Measurements from ENCODE around the gene ZNF512B. TPM values are rescaled to one million over a fixed set of nuclear protein-coding genes. Genes with fewer than 3 reads are reported as not detected.

Gene ZNF512B
- total RNA-seq, 1 donor from 2014 or later: 17.5 TPM

DNA sequence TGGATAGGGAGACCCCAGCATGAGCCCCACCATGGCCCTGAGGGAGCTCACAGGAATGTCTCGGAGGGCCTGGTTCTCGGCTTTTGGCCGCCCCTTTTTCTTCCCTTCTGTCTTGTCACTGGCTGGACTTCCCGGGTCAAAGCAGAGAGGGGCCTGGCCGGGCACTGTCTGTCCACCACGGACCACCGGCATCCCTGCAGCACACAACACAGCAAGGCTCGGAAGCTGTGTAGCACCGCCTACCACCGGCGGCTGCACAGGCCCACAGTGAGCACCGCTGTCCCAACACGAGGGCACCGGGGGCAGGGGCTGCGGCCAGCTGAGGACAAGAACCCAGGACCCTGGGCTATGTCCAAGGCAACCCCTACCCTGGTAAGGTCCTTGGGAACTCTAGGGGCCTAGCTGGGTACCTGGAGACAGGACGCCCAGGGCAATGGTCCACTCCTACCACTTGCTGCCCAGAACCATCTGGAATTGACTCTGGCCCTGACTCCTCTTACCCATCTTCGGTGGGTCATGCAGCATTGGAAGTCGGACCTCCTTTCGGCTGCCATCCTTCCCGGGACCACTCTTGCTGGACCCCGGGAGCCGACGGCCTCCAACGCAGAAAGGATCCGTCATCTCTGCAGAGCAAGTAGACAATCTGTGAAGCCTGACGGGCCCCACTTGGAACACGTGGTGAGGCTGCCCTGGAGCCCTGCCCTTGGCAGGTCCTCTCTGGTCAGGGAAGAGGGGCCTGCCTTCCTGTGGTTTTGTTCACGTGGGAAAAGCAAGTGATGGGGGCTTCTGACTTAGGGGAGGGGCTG, 2.2 kb downstream of the ZNF512B start:
- Histone ChIP-seq H3K9me3 (no peaks in the 10 kb centered on the region), H3K36me3 (peaks cover 16 to 26% of the 10 kb centered on the region in 2 donors), H3K4me1 (peaks cover 13 to 16% of the 10 kb centered on the region in 2 donors), H3K4me3 (no peak overlapping the region), H3K27ac (no peak overlapping the region), H3K27me3 (no peaks in the 10 kb centered on the region)
- TF ChIP-seq, protein P1, sequence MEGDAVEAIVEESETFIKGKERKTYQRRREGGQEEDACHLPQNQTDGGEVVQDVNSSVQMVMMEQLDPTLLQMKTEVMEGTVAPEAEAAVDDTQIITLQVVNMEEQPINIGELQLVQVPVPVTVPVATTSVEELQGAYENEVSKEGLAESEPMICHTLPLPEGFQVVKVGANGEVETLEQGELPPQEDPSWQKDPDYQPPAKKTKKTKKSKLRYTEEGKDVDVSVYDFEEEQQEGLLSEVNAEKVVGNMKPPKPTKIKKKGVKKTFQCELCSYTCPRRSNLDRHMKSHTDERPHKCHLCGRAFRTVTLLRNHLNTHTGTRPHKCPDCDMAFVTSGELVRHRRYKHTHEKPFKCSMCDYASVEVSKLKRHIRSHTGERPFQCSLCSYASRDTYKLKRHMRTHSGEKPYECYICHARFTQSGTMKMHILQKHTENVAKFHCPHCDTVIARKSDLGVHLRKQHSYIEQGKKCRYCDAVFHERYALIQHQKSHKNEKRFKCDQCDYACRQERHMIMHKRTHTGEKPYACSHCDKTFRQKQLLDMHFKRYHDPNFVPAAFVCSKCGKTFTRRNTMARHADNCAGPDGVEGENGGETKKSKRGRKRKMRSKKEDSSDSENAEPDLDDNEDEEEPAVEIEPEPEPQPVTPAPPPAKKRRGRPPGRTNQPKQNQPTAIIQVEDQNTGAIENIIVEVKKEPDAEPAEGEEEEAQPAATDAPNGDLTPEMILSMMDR (IDR thresholded peaks at IDR 0.05): no peak
- intact Hi-C loops (cut with DNase I): no loop called here
- DNase-seq (ENCODE audit: low spot score in 2 of 2): no peak

DNA sequence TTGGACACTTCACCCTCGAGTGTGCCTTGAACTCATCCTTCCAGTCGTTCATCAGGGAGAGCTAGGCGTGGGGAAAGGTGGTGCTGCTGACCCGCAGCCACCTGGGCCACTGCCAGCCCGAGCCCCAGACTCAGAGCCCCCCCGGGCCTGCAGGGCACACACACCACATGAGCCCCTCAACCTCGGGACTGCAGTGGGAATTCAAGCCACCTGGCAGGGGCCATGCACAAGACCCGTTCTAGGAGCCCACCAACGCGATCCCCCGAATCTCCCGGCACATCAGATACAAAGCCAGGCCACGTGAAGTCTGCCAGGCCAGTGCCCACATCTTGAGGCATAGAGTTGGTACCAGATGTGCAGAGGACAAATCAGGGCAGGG, 2.8 kb downstream of the ZNF512B start:
- Histone ChIP-seq H3K27me3 (no peaks in the 10 kb centered on the region), H3K4me1 (peaks cover 13 to 16% of the 10 kb centered on the region in 2 donors), H3K9me3 (no peaks in the 10 kb centered on the region), H3K36me3 (peaks cover 16 to 32% of the 10 kb centered on the region in 2 donors), H3K27ac (no peak overlapping the region), H3K4me3 (no peak overlapping the region)
- TF ChIP-seq, protein P1 (IDR thresholded peaks at IDR 0.05): no peak
- intact Hi-C loops (cut with DNase I): no loop called here
- DNase-seq (ENCODE audit: low spot score in 2 of 2): no peak

DNA sequence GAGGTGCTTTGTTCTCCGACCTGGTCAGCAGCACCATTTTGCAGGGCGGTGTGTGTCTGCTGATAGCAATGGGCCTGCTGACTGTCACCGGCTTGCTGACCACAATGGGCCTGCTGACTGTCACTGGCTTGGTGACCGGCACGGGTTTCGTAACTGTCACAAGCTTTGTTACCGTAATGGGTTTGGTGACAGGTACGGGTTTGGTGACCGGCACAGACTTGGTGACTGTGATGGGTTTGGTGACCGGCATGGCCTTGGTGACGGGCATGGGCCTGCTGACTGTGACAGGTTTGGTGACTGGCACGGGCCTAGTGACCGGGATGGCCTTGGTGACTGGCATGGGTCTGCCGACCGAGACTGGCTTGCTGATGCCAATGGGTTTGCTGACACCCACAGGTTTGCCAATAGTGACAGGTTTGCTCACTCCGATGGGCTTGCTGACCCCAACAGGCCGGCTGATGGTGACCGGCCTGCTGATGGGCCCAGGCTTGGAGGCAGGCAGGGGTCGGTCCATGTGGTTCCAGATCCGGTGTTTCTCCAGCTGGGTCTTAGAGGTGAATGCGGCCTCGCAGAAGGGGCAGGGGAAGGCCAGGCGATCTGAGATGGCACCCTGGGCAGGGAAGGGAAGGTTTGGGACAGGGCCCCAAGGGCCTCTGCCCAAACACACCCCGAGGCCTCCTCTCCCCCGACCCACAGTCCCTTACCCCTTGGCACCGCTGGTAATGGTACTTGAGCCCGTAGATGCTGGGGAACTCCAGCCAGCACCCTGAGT, 3.4 kb downstream of the ZNF512B start:
- DNase-seq (ENCODE audit: low spot score in 2 of 2): no peak
- Histone ChIP-seq H3K36me3 (peaks cover 16 to 37% of the 10 kb centered on the region in 2 donors), H3K27ac (no peak overlapping the region), H3K9me3 (no peaks in the 10 kb centered on the region), H3K4me3 (no peak overlapping the region), H3K4me1 (peaks cover 13 to 16% of the 10 kb centered on the region in 2 donors), H3K27me3 (no peaks in the 10 kb centered on the region)
- TF ChIP-seq, protein P1 (IDR thresholded peaks at IDR 0.05): no peak
- intact Hi-C loops (cut with DNase I): no loop called here

DNA sequence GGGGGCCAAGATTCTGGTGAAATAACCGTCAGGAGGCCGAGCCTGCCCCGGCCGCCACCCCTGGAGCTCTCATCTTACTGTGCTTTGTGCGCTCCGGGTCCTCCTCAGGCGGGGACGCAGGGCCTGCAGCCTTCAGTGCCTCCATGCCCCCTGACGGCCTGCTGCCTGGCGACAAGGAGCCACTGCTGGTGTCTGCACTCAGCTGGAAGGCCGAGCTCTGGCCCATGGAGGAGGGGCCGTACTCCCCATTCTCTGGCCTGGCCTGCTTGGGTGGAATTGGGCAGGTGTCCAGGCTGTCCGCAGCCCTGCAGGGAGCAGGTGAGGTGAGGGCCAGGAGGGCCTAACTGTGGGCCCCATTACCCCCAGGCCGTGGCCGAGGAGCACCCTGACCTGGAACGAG, 5.3 kb downstream of the ZNF512B start:
- TF ChIP-seq, protein P1 (IDR thresholded peaks at IDR 0.05): no peak
- H3K27me3 ChIP-seq: no peaks in the 10 kb centered on the region
- no peak overlapping the region for H3K27ac ChIP-seq
- H3K9me3 ChIP-seq: no peaks in the 10 kb centered on the region
- no peak overlapping the region for H3K4me3 ChIP-seq
- H3K4me1 ChIP-seq: peaks cover 8 to 11% of the 10 kb centered on the region in 2 donors
- H3K36me3 ChIP-seq: peaks cover 16 to 48% of the 10 kb centered on the region in 2 donors
- no peak for DNase-seq (ENCODE audit: low spot score in 2 of 2)
- intact Hi-C loops (cut with DNase I): no loop called here

DNA sequence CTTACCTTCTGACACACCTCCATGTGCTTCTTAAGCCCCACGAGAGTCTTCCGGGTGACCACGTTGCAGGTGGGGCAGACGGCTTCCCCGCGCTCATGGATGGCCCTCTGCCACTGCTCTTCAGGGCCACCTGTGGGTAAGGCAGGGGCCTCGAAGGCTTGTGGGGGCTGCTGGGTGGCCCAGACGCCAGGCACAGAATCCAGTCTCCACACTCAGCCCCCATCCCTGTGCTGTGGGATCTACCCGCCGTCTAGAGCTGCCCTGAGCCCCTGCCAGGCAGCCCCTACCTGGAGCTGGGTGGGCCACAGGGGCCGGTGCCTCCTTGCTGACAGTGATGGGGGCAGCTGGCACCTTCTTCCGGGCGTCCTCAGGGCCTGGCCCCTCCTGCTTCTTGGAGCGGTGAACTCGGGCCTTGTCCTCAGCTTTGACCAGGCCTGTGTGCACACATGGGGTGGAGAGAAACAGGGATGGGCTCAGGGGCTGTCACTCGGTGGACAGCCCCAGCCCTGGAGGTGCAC, 5.9 kb downstream of the ZNF512B start:
- Histone ChIP-seq H3K27me3 (no peaks in the 10 kb centered on the region), H3K4me1 (peaks cover 5 to 7% of the 10 kb centered on the region in 2 donors), H3K9me3 (no peaks in the 10 kb centered on the region), H3K36me3 (peaks cover 16 to 51% of the 10 kb centered on the region in 2 donors), H3K27ac (no peak overlapping the region), H3K4me3 (no peak overlapping the region)
- TF ChIP-seq, protein P1 (IDR thresholded peaks at IDR 0.05): no peak
- intact Hi-C loops (cut with DNase I): no loop called here
- DNase-seq (ENCODE audit: low spot score in 2 of 2): no peak
